IgD-negative memory B cell (primary cell): Measurements from ENCODE around the gene ARHGAP19. TPM values are rescaled to one million over a fixed set of nuclear protein-coding genes. Genes with fewer than 3 reads are reported as not detected.

Source experiments
- H3K27ac Mint-ChIP-seq, 3 donors: one replicate each; pipeline ENCODE4 v1.8.0; 2020 to 2022; ENCODE audit warnings: mild to moderate bottlenecking in 3 of 3, mixed read lengths in 3 of 3, moderate library complexity in 1 of 3
- H3K27me3 Mint-ChIP-seq: one replicate; pipeline ENCODE4 v1.8.0; 2021; ENCODE audit warnings: mixed read lengths
- H3K36me3 Mint-ChIP-seq: one replicate; pipeline ENCODE4 v1.8.0; 2020; ENCODE audit warnings: mild to moderate bottlenecking, mixed read lengths
- H3K4me1 Mint-ChIP-seq, 3 donors: one replicate each; pipeline ENCODE4 v1.8.0; 2020 to 2022; ENCODE audit warnings: mixed read lengths in 3 of 3, mild to moderate bottlenecking in 1 of 3
- H3K4me3 Mint-ChIP-seq, 4 donors: one replicate each; pipeline ENCODE4 v1.8.0; 2020 to 2022; ENCODE audit warnings: mild to moderate bottlenecking in 4 of 4, mixed read lengths in 4 of 4, moderate library complexity in 3 of 4
- H3K9me3 Mint-ChIP-seq, 3 donors: one replicate each; pipeline ENCODE4 v1.8.0; 2020 to 2021; ENCODE audit warnings: mixed read lengths in 3 of 3, mild to moderate bottlenecking in 1 of 3
- polyA plus RNA-seq: library from polyadenylated mRNA; unstranded; fragments of 300-500 nt; fragmentation: Illumina TruSeq; gene quantifications from one replicate; pipeline ENCODE4 v1.2.3, GENCODE V29; 2021

Gene ARHGAP19
- polyA plus RNA-seq, 1 donor from 2014 or later = 7.3 TPM

DNA sequence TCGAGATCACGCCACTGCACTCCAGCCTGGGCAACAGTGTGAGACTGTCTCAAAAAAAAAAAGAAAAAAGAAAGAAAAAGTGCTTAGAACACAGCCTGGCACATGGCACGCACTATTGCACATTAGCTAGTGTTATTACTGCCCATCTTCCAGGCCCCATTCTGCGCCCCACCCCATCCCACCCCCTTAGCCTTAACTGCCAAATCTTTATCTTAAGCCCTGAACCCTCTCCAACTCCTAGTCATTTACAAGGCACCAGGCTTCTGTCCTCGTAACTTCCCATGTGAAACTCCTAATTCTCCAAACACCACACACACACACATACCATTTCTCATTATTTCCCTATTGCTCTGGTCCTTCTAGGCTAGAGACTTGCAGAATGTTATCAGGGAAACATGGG lies 37.3 kb upstream of the ARHGAP19 start:
- Mint-ChIP-seq H3K36me3 (peaks cover 3% of the 10 kb centered on the region), H3K9me3 (no peaks in the 10 kb centered on the region), H3K27me3 (no peaks in the 10 kb centered on the region), H3K4me3 (peak overlapping the region in 2 of 4 donors; percentile 5 to 97), H3K27ac (peak overlapping the region in 2 of 3 donors; percentile 76), H3K4me1 (peaks cover 24 to 41% (median 37%) of the 10 kb centered on the region in 3 donors)

DNA sequence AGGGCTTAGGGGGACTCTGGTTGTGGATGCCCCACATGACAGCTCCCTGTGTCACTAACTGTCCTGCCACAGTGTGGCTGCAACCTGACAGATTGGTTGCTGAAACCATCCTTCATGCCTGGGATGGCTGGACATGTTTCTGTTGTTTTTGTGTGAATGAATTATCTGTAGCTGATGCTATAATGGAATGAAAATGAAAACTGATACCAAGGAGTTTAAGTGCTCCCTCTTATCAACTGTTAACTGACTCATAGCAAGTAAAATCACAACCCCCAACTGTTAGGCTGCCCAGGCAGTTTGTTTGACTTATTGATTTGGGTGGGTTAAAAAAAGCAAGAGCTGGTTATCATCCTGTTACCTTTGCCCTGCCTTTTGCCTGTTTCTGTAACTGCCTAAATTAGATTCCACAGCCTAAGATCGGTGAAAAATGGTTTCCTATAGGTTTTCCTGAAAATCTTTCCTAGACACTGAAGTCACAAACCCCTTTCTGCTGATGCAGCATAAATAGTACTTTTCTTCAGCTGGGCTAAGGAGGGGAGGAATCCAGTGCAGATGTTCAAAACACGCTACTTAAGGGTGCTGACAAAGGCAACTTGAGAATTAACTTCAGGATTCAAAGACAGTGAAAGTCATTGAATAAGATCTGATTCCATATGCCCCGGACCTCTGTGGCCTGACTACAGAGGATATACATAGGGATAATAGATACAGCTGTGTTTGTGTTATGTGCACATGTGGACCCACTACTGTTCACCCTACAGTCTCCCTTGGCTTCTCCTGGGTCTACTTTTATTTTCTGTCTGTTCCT lies 36.4 kb upstream of the ARHGAP19 start:
- Mint-ChIP-seq H3K4me3 (peak overlapping the region in 2 of 4 donors; percentile 8 to 30), H3K36me3 (peaks cover 3% of the 10 kb centered on the region), H3K27me3 (no peaks in the 10 kb centered on the region), H3K9me3 (no peaks in the 10 kb centered on the region), H3K27ac (no peak overlapping the region), H3K4me1 (peaks cover 24 to 41% (median 37%) of the 10 kb centered on the region in 3 donors)

DNA sequence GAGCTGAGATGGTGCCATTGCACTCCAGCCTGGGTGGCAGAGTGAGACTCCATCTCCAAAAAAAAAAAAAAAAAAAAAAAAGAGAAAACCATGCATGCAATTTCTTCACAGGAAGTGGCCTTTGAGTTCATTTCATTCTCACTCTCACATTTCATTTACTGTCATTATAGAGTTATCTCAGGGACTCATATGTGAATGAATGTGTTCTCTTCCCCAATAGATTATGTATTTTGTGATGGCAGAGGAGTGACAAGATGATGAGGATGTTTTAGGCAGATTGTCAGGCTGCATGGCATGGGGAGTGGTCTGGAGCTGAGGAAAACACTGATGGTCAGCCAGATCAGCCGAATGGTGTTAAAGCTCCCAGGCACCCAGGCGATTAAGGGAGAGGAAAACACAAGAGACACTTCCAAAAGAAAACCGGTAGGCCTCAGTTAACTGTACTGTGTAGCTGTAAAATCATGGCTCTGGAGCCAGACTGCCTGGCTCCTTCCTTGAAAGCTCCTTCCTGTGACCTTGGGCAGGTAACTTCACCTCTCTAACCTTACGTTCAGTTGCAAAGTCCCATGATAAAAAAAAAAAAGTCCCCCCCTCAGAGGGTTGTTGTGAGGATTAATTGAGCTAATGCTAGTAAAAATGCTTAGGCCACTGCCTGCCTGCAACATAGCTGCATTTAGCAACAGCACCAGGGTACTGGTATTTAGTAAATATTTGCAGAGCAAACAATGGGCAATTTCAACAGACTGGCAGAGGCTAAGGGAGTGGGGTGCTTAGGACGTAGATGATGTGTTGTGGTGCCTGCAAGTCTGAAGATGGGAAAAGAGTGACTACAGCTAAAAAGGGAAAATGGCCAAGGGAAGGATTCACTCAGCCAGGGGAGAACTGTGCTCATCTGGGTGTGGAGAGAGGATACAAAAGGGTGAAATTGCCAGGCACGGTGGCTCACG lies 35.2 kb upstream of the ARHGAP19 start:
- H3K27ac Mint-ChIP-seq = peak overlapping the region in 2 of 3 donors; percentile 72 to 76
- H3K4me3 Mint-ChIP-seq = peak overlapping the region in 1 of 4 donors; percentile 58
- no peaks in the 10 kb centered on the region for H3K9me3 Mint-ChIP-seq
- H3K27me3 Mint-ChIP-seq = no peaks in the 10 kb centered on the region
- no peaks in the 10 kb centered on the region for H3K36me3 Mint-ChIP-seq
- H3K4me1 Mint-ChIP-seq = peaks cover 16 to 32% (median 28%) of the 10 kb centered on the region in 3 donors

DNA sequence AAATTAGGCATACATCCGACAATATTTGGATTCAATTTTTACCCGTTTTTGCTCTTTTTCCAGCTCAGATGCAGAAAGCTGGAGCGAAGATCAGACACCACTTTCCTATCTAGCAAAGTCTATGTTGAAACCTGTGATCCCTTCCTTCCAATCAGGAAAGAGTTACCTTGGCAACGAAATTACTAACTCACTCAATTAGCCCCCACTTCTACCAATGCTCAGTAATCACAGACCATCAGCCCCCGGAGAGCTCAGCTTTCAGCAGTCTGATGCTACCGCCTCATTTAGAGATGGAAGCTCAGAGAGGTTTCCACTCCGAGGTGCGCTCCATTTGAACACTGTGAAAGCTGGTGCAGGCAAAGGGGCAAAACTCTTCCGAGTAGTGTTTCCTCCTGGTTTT lies 33.3 kb upstream of the ARHGAP19 start:
- H3K27ac Mint-ChIP-seq = no peak overlapping the region
- no peaks in the 10 kb centered on the region for H3K9me3 Mint-ChIP-seq
- no peaks in the 10 kb centered on the region for H3K27me3 Mint-ChIP-seq
- H3K4me3 Mint-ChIP-seq = peak overlapping the region in 1 of 4 donors; percentile 5
- H3K4me1 Mint-ChIP-seq = peaks cover 15 to 30% (median 29%) of the 10 kb centered on the region in 3 donors
- H3K36me3 Mint-ChIP-seq = no peaks in the 10 kb centered on the region

DNA sequence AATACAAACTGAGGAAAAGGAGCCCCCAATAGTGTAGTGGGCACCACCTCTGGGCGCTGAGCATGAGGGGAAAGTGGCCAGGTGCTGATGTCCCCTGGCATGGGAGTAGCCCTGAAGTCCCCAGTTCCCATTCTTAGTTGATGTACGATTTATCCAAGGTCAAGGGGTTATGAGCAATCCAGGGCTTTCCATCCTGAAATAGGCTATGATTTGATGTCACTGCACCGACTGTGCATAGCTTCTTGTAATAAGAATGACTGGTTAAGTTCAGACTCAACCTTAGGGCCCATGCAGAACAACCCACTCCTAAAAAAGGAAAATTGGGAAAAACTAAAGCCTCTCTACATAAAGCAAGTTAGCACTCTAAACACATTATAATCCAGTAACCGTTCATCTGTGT lies 31.1 kb upstream of the ARHGAP19 start:
- H3K4me1 Mint-ChIP-seq = peaks cover 23 to 34% (median 26%) of the 10 kb centered on the region in 3 donors

DNA sequence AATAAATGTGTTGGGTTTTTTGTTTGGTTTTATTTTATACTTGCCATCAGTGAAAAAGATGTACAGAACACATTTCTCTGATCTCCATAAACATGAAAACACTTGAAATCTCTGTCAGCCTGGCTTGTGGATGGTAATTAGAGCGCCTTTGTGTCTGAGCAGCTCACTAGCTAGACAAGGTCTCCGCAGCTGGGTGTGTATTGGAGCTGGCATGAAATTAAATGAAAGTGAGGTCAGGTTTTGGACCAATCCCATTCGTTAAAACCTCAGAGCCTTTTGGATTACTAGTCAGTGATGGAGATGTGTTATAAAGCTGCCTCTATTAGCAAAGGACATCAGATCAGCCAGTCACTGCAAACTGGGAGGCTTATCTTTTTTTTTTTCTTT lies 29.4 kb upstream of the ARHGAP19 start:
- Mint-ChIP-seq H3K36me3 (no peaks in the 10 kb centered on the region), H3K4me3 (peak overlapping the region; percentile 60 to 98 (median 90)), H3K9me3 (no peaks in the 10 kb centered on the region), H3K27me3 (no peaks in the 10 kb centered on the region), H3K27ac (peak overlapping the region in 2 of 3 donors; percentile 14 to 99), H3K4me1 (peaks cover 23 to 34% (median 25%) of the 10 kb centered on the region in 3 donors)

More for the DNA sequence above, 31.1 kb upstream of the ARHGAP19 start:
- Mint-ChIP-seq H3K27ac (peak overlapping the region in 2 of 3 donors; percentile 12 to 18), H3K36me3 (no peaks in the 10 kb centered on the region), H3K27me3 (no peaks in the 10 kb centered on the region), H3K9me3 (no peaks in the 10 kb centered on the region), H3K4me3 (peak overlapping the region in 1 of 4 donors; percentile 68)

DNA sequence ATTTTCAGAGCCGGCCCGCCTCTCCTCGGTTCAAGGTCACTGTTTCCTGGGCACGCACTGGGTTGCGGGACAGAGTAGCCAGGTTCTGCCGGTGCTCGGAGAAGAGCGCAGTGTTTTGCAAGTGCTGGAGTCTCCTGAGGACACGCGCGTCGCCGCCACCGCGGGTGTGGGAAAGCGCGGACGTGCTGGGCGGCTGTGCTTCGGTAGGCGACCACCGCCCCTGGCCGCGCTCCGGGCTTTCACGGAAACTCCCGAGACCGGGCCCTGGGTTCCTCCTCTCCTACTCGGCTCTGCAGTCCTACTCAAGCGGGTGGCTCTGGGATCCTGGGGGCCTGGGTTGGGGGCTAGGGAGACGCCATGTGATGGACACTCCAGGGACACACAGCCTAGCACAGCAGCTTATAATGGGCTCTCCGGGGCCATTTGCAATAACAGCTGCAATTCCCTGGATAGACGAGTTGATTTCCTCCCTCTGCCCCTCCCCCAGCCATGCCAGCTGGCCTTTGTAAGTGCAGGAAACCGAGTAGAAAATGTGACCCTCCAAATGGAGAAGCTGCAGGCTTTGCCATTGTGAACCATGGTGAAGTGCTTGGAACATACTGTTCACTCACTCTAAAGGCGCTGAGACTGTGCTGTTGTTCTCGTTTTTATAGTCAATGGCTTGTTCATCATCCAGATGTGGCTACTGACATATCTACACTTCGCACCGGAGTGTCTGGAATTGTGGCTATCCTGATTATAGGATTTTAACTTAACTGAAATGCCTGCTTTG lies 28.8 kb upstream of the ARHGAP19 start:
- no peaks in the 10 kb centered on the region for H3K27me3 Mint-ChIP-seq
- H3K36me3 Mint-ChIP-seq = no peaks in the 10 kb centered on the region
- no peaks in the 10 kb centered on the region for H3K9me3 Mint-ChIP-seq
- H3K4me3 Mint-ChIP-seq = peak overlapping the region; percentile 85 to 98 (median 94)
- peaks cover 23 to 33% (median 25%) of the 10 kb centered on the region in 3 donors for H3K4me1 Mint-ChIP-seq
- H3K27ac Mint-ChIP-seq = peak overlapping the region; percentile 86 to 99 (median 94)

DNA sequence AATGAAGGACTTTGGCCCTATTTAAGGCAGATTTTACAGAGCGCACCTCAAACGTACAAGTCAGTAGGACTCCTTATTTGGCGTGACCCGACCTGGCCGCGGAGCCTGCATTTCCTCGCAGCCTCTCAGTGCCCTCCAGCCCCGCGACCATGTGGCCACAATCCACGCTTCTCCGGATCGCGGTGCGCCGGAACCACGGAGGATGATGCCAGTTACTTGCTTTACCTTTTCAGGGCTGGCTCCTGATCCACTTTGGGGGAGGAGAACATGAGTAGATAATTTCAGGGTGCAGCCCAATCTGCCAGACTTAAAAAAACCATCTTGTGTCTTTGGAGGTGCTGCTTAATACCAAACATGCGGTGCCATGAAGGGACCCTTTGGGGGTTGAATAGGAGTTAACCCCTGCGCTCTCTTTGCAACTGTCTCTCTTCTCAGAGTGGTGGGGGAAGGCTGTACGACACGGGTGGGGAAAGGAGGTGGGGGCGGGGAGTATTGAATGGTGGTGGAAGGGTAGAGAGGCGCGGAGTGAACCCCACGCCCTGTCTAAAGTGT lies 28.1 kb upstream of the ARHGAP19 start:
- Mint-ChIP-seq H3K27ac (peak overlapping the region; percentile 86 to 99 (median 94)), H3K4me1 (peaks cover 23 to 29% (median 25%) of the 10 kb centered on the region in 3 donors), H3K4me3 (peak overlapping the region; percentile 85 to 98 (median 94)), H3K27me3 (no peaks in the 10 kb centered on the region), H3K9me3 (no peaks in the 10 kb centered on the region), H3K36me3 (no peaks in the 10 kb centered on the region)

DNA sequence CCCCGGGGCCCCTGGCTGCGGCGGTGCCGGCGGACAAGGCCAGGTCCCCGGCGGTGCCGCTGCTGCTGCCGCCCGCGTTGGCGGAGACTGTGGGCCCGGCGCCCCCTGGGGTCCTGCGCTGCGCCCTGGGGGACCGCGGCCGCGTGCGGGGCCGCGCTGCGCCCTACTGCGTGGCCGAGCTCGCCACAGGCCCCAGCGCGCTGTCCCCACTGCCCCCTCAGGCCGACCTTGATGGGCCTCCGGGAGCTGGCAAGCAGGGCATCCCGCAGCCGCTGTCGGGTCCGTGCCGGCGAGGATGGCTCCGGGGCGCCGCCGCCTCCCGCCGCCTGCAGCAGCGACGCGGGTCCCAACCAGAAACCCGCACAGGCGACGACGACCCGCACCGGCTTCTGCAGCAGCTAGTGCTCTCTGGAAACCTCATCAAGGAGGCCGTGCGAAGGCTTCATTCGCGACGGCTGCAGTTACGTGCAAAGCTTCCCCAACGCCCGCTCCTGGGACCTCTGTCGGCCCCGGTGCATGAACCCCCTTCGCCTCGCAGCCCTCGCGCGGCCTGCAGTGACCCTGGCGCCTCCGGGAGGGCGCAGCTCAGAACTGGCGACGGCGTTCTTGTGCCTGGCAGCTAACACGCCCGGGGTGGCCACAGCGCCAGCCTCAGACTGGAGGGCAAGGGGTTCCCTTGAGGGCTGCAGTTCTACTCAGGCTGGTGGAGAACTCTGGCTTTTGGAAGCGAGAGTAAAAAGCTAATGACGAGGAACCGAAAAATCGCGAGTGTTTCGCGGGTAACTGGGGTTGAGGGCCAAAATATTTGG lies 27.4 kb upstream of the ARHGAP19 start:
- H3K27me3 Mint-ChIP-seq = no peaks in the 10 kb centered on the region
- H3K4me3 Mint-ChIP-seq = peak overlapping the region; percentile 85 to 98 (median 94)
- H3K4me1 Mint-ChIP-seq = peaks cover 23 to 29% (median 25%) of the 10 kb centered on the region in 3 donors
- H3K27ac Mint-ChIP-seq = peak overlapping the region; percentile 86 to 99 (median 94)
- no peaks in the 10 kb centered on the region for H3K9me3 Mint-ChIP-seq
- no peaks in the 10 kb centered on the region for H3K36me3 Mint-ChIP-seq

DNA sequence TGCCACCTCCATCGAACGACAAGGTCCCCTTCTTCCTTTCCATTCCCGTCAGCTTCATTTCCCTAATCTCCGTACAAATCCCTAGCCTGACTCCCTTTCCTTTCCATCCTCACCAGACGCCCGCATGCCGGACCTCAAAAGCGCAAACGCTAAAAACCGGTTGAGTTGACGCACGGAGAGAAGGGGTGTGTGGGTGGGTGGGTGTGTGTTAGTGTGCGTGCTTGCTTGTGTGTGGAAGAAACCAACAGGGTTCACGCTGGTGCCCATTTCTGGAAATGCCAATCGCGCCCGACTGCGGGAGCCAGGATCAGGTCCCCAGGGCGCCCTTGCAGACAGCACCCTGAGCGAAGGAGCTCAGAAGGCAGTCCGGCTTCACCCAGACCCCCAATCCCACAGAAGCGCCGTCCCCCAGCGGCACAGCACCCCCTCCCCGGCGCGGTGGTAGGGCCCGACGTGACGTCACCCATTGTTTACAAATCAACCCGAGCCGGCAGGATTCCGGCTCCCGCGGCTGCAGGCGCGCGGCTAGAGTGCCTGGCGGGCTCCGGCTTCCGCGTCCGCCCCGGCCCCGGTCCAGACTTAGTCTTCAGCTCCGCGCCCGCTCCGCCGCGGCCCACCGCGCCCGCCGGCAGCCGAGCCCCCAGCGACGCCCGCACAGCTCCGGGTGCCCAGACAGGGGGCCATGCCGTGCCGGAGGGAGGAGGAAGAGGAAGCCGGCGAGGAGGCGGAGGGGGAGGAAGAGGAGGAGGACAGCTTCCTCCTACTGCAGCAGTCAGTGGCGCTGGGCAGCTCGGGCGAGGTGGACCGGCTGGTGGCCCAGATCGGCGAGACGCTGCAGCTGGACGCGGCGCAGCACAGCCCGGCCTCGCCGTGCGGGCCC lies 26.6 kb upstream of the ARHGAP19 start, which contains the start of gene FRAT1:
Gene FRAT1 (plus strand): TSS at position 500 of the 880 bp plus-strand sequence. CDS start 183 bp downstream, at position 683.
- Mint-ChIP-seq H3K4me3 (peak within 1 kb of the TSS; percentile 94 to 100 (median 99)), H3K4me1 (peaks cover 23 to 29% (median 25%) of the 10 kb centered on the region in 3 donors), H3K9me3 (no peaks in the 10 kb centered on the region), H3K27me3 (no peaks in the 10 kb centered on the region), H3K27ac (peak within 1 kb of the TSS; percentile 99 to 100 (median 100)), H3K36me3 (no peaks in the 10 kb centered on the region)

DNA sequence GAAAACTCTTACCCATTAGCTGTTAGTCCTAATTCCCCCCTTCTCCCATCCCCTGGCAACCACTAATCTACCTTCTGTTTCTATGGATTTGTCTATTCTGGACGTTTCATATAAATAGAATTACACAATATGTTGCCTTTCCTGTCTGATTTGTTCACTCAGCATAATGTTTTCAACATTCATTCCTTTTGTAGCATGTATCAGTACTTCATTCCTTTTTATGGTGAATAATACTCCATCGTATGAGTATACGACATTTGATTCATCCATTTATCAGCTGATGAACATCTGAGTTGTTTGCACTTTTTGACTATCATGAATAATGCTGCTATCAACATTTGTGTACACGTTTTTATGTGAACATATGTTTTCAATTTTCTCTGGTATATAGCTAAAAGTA lies 22.2 kb upstream of the ARHGAP19 start:
- Mint-ChIP-seq H3K9me3 (no peaks in the 10 kb centered on the region), H3K4me1 (peaks cover 6% of the 10 kb centered on the region in 3 donors), H3K27ac (no peak overlapping the region), H3K4me3 (no peak overlapping the region), H3K36me3 (no peaks in the 10 kb centered on the region), H3K27me3 (no peaks in the 10 kb centered on the region)

DNA sequence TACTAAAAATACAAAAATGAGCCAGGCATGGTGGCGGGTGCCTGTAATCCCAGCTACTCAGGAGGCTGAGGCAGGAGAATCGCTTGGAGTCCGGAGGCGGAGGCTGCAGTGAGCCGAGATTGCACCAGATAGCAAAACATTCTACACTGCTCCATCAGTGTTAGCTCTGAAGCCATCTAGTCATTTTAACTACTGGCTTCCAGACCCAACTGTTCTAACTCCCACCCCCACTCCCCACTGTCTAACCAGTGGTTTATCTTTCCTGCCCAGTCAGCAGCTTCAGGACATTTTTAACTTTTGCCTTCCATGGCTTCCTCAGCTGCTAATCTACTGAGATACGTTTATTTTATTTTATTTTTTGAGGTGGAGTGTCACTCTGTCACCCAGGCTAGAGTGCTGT lies 20.5 kb upstream of the ARHGAP19 start:
- Mint-ChIP-seq H3K27me3 (no peaks in the 10 kb centered on the region), H3K36me3 (no peaks in the 10 kb centered on the region), H3K9me3 (no peaks in the 10 kb centered on the region), H3K4me1 (peaks cover 0 to 2% (median 2%) of the 10 kb centered on the region in 3 donors), H3K27ac (no peak overlapping the region), H3K4me3 (no peak overlapping the region)
